Glutamatergic neuron (in vitro differentiated cells): Measurements from ENCODE around the gene BLOC1S2. TPM values are rescaled to one million over a fixed set of nuclear protein-coding genes. Genes with fewer than 3 reads are reported as not detected.
"Not testable (repeated sequence)": the region's sequence is repeated elsewhere in the genome, so short reads cannot be mapped to it uniquely, and the experiment has no call there.

Source experiments
- DNase-seq: peaks from one replicate; pipeline ENCODE4 v3.0.0; 2022
- H3K27ac Mint-ChIP-seq: one replicate; pipeline ENCODE4 v1.8.0; 2020; ENCODE audit warnings: mild to moderate bottlenecking, mixed read lengths, inconsistent platforms; ENCODE audit not compliant: unreplicated experiment
- H3K27me3 Mint-ChIP-seq: one replicate; pipeline ENCODE4 v1.8.0; 2020; ENCODE audit warnings: mild to moderate bottlenecking, moderate library complexity, mixed read lengths, inconsistent platforms; ENCODE audit not compliant: unreplicated experiment
- H3K36me3 Mint-ChIP-seq: one replicate; pipeline ENCODE4 v1.8.0; 2020; ENCODE audit warnings: mild to moderate bottlenecking, mixed read lengths, inconsistent platforms; ENCODE audit not compliant: unreplicated experiment
- H3K4me1 Mint-ChIP-seq: one replicate; pipeline ENCODE4 v1.8.0; 2020; ENCODE audit warnings: mild to moderate bottlenecking, low read depth, mixed read lengths, inconsistent platforms; ENCODE audit not compliant: unreplicated experiment
- H3K4me3 Mint-ChIP-seq: one replicate; pipeline ENCODE4 v1.8.0; 2020; ENCODE audit warnings: mild to moderate bottlenecking, mixed read lengths, inconsistent platforms; ENCODE audit not compliant: unreplicated experiment
- H3K9me3 Mint-ChIP-seq: one replicate; pipeline ENCODE4 v1.8.0; 2020; ENCODE audit warnings: mild to moderate bottlenecking, moderate library complexity, mixed read lengths, inconsistent platforms; ENCODE audit not compliant: unreplicated experiment
- total RNA-seq: library from RNA; stranded (reverse); fragmentation: NEBNext Ultra II Directional; extraction: Animal tissue kit (Norgen Biotek cat#: 25700); gene quantifications from one replicate; pipeline ENCODE4 v1.2.1, GENCODE V29; 2021; ENCODE audit not compliant: unreplicated experiment
- TF ChIP-seq, protein P1 (sequence below): fragments of 200-600 bp; sonication (generic); IDR thresholded peaks from one replicate; pipeline ENCODE4 v1.5.0; 2021; ENCODE audit not compliant: partially characterized antibody, unreplicated experiment

The BLOC1S2 gene
- total RNA-seq, 1 donor from 2014 or later: 82.9 TPM

DNA sequence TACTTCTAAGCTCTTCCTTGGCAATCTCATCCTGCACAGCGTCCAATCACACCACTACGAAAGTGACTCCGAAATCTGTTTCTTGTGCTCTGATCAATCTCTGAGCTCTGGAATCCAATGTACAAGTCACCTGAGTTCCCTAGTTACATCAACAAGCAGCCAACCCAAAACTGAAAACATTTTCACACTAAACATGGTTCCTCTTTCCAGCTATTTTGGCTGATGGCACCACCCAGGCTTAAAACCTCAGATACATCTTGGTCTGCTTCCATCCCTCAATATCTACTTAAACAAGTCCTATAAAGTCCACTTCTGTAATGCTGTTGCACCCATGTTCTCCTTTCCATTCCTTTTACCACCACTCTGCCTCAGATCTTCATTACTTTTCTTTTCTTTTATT, 3.6 kb downstream of the BLOC1S2 start:
- H3K27ac Mint-ChIP-seq: no peak overlapping the region
- peaks cover 12% of the 10 kb centered on the region for H3K27me3 Mint-ChIP-seq
- peaks cover 7% of the 10 kb centered on the region for H3K36me3 Mint-ChIP-seq
- peaks cover 8% of the 10 kb centered on the region for H3K4me1 Mint-ChIP-seq
- TF ChIP-seq, protein P1, sequence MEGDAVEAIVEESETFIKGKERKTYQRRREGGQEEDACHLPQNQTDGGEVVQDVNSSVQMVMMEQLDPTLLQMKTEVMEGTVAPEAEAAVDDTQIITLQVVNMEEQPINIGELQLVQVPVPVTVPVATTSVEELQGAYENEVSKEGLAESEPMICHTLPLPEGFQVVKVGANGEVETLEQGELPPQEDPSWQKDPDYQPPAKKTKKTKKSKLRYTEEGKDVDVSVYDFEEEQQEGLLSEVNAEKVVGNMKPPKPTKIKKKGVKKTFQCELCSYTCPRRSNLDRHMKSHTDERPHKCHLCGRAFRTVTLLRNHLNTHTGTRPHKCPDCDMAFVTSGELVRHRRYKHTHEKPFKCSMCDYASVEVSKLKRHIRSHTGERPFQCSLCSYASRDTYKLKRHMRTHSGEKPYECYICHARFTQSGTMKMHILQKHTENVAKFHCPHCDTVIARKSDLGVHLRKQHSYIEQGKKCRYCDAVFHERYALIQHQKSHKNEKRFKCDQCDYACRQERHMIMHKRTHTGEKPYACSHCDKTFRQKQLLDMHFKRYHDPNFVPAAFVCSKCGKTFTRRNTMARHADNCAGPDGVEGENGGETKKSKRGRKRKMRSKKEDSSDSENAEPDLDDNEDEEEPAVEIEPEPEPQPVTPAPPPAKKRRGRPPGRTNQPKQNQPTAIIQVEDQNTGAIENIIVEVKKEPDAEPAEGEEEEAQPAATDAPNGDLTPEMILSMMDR: no peak
- DNase-seq: no peak
- peaks cover 12% of the 10 kb centered on the region for H3K9me3 Mint-ChIP-seq
- H3K4me3 Mint-ChIP-seq: no peak overlapping the region

DNA sequence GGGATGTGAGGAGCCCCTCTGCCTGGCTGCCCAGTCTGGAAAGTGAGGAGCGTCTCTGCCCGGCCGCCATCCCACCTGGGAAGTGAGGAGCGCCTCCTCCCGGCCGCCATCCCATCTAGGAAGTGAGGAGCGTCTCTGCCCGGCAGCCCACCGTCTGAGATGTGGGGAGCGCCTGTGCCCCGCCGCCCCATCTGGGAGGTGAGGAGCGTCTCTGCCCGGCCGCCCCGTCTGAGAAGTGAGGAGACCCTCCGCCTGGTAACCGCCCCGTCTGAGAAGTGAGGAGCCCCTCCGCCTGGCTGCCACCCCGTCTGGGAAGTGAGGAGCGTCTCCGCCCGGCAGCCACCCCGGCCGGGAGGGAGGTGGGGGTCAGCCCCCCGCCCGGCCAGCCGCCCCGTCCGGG, 9.5 kb downstream of the BLOC1S2 start:
- not testable (repeated sequence) for H3K4me3 Mint-ChIP-seq, DNase-seq

DNA sequence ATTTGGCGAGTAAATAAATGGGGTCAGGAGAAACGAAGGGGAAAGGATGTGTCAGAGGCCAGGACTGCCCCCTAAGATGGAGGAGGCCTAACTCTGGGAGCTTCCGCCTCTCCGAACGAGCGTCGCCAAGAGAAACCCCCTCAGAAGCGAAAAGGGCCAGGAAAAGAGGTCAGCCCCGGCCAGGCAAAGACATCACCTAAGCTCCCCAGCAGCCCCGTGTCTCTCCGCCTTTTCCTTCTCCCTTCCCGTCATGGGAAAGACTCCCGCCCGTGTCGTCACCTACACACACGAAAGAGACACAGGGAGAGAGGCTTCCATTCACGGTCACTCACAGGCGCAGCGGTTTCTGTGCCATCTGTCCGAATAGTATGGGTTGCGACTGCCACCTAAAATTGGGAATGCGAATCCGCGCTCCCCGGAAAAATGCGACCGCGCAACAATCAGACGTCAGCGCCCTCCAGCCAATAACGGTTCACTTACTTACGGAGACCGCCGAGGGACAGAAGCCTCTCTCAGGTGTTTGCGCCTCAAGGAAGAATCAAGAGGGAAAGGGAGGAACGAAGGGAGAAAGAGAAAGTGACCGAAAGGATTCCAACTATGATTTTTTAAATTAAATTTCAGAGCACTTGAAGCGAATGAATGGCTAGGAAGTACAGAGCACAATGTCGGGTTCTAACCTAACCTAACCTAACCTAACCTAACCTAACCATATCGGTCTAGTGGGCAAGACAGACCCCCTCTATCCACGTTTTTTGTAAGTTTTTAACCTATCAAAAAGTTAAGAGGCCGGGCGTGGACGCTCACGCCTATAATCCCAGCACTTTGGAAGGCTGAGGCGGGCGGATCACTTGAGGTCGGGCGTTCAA, 19.0 kb downstream of the BLOC1S2 start, which contains the start of gene CWF19L1:
Gene CWF19L1, minus strand, starts transcription at position 400 of the 866 bp plus-strand sequence. Its CDS starts 45 bp downstream, at position 355.
- Mint-ChIP-seq H3K27me3 (peaks cover 4% of the 10 kb centered on the region), H3K36me3 (no peaks in the 10 kb centered on the region), H3K4me1 (peaks cover 2% of the 10 kb centered on the region), H3K4me3 (peak within 1 kb of the TSS; percentile 99), H3K9me3 (peaks cover 6% of the 10 kb centered on the region), H3K27ac (peak within 1 kb of the TSS; percentile 99)
- TF ChIP-seq, protein P1: no peak
- DNase-seq: peak; percentile 88

More for the DNA sequence above, 9.5 kb downstream of the BLOC1S2 start:
- not testable (repeated sequence) for H3K4me1 Mint-ChIP-seq, H3K27me3 Mint-ChIP-seq, H3K9me3 Mint-ChIP-seq, H3K27ac Mint-ChIP-seq
- H3K36me3 Mint-ChIP-seq: peaks cover 14% of the 10 kb centered on the region

DNA sequence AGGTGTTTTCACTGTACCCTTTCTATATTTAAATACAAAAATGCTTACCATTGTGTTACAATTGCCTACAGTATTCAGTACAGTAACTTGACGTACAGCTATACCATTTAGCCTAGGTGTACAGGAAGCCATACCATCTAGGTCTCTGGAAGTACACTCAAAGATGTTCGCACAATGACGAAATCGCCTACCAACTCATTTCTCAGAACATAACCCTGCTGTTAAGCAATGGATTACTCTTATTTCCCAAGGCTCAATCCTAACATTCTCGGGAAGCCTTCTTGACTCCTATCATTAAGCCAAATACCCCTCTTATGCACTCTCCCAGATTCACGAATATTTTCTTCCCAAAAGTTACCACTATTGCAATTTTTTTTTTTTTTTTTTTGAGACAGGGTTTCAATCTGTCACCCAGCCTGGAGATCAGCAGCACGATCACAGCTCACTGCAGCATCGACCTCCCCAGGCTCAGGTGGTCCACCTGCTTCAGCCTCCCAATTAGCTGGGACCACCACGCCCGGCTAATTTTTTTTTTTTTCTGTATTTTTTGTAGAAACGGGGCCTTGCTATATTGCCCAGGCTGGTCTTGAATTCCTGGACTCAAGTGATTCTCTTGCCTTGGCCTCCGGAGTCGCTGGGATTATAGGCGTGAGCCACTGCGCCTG, 20.5 kb downstream of the BLOC1S2 start:
- H3K9me3 Mint-ChIP-seq: peaks cover 6% of the 10 kb centered on the region
- TF ChIP-seq, protein P1: no peak
- DNase-seq: no peak
- peak overlapping the region; percentile 63 for H3K4me3 Mint-ChIP-seq
- H3K27ac Mint-ChIP-seq: no peak overlapping the region
- no peaks in the 10 kb centered on the region for H3K36me3 Mint-ChIP-seq
- peaks cover 2% of the 10 kb centered on the region for H3K4me1 Mint-ChIP-seq
- H3K27me3 Mint-ChIP-seq: peaks cover 4% of the 10 kb centered on the region

DNA sequence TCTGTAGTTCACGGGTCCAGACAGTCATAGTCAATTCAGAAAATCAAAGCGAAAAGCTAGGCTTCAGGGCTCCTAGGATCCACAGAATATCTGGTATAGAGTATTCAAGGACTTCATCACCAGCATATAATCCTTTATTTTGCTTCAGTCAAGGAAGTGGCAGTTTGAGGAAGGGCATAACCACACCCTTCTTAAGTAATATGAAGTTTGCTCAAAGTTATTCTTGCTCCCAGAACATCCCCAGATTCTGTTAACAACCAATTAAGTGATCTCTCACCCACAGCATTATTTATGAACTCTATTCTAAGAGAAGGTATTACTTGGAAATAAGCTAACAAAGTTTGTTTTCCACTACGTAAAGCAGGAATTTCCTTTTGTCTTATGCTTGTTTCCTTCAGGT, 32.3 kb downstream of the BLOC1S2 start:
- Mint-ChIP-seq H3K4me1 (no peaks in the 10 kb centered on the region), H3K9me3 (no peaks in the 10 kb centered on the region), H3K27me3 (no peaks in the 10 kb centered on the region), H3K36me3 (no peaks in the 10 kb centered on the region), H3K4me3 (no peak overlapping the region), H3K27ac (no peak overlapping the region)
- DNase-seq: no peak
- TF ChIP-seq, protein P1: no peak
